ENCODE data around the gene NEURL1B. TPM values are rescaled to one million over a fixed set of nuclear protein-coding genes. Genes with fewer than 3 reads are reported as not detected.

Gene NEURL1B
- total and polyA plus RNA-seq, 10 of the 15 experiments (the other 5 are each of a cell fraction or from before 2014, with no cell fraction given): 0.04 to 0.28 (median 0.05) TPM; not detected in 4

GRCh38 chr5:172676914-172677475 lies 35.9 kb downstream of the NEURL1B start:
- no peak overlapping the region for H3K4me2 ChIP-seq (ENCODE audit: control insufficient read depth, insufficient read depth)
- intact Hi-C loops (cut with micrococcal nuclease; ENCODE audit: unreplicated experiment): no loop called here

More at GRCh38 chr5:172676914-172677475, 35.9 kb downstream of the NEURL1B start:
- no peak overlapping the region for H3K27ac ChIP-seq (ENCODE audit: control insufficient read depth, insufficient read depth)
- in situ Hi-C loops (cut with MboI): no loop called here
- no peaks in the 10 kb centered on the region for H4K20me1 ChIP-seq (ENCODE audit: control insufficient read depth, insufficient read depth)
- peaks cover 0 to 3% of the 10 kb centered on the region in 2 experiments; a peak in 1 of 4 replicates for H3K27me3 ChIP-seq (replicated peaks in 1 of 2; ENCODE audit: control insufficient read depth in 2 of 2, insufficient read depth in 2 of 2, low read length in 1 of 2)
- no peaks in the 10 kb centered on the region for H3K36me3 ChIP-seq (ENCODE audit: control insufficient read depth in 2 of 2, insufficient read depth in 2 of 2, low read length in 1 of 2)
- TF ChIP-seq SKIL (IDR thresholded peaks at IDR 0.05; ENCODE audit: low read depth, poor library complexity, severe bottlenecking) (no peak), YBX1 (IDR thresholded peaks at IDR 0.05) (no peak), MAX (IDR thresholded peaks at IDR 0.05; ENCODE audit: low read depth, low read length) (no peak), SUPT20H (IDR thresholded peaks at IDR 0.05; ENCODE audit: borderline replicate concordance, control insufficient read depth, low read depth, low read length) (no peak), ZNF274 (IDR thresholded peaks at IDR 0.05; ENCODE audit: insufficient read depth, insufficient read length) (no peak), HDAC6 (IDR thresholded peaks at IDR 0.05; ENCODE audit: unreplicated experiment) (no peak), ZNF622 (IDR thresholded peaks at IDR 0.05) (no peak), KLF5 (IDR thresholded peaks at IDR 0.05; ENCODE audit: partially characterized antibody) (no peak), NFYA (IDR thresholded peaks at IDR 0.05; ENCODE audit: borderline replicate concordance, low read depth, low read length) (no peak), ZSCAN29 (IDR thresholded peaks at IDR 0.05) (no peak), CHD4 (IDR thresholded peaks at IDR 0.05) (no peak), SREBF2 (IDR thresholded peaks at IDR 0.05; ENCODE audit: low read length) (no peak), EZH2 (IDR thresholded peaks at IDR 0.05; ENCODE audit: borderline replicate concordance, control insufficient read depth, low read depth, low read length) (no peak), RAD21 (IDR thresholded peaks at IDR 0.05; ENCODE audit: insufficient read depth, low read depth, low read length) (no peak), ASH2L (IDR thresholded peaks at IDR 0.05; ENCODE audit: borderline replicate concordance, low read depth) (no peak), EP300 (IDR thresholded peaks at IDR 0.05; ENCODE audit: borderline replicate concordance in 1 of 2, control insufficient read depth in 1 of 2, low read depth in 2 of 2, low read length in 2 of 2) (no peak), TBL1XR1 (IDR thresholded peaks at IDR 0.05; ENCODE audit: low read depth, low read length) (no peak), SRF (IDR thresholded peaks at IDR 0.05; ENCODE audit: low read depth in 2 of 2, low read length in 2 of 2) (no peak), SIN3A (IDR thresholded peaks at IDR 0.05; ENCODE audit: low read depth, low read length) (no peak)
- ChIA-PET RAD21 (ENCODE audit: unreplicated experiment) (no interaction called here), SMC1A (ENCODE audit: uncharacterized antibody, unreplicated experiment) (no interaction called here), POLR2A (no interaction called here), CTCF (interaction anchor here (0.6 kb wide), 1 partner anchor 635 kb away, joined by 3 read pairs; no protein-coding TSS in a partner anchor)
- BruUV-seq (replicated peaks): no TSS peak
- no peaks in the 10 kb centered on the region for H3K79me2 ChIP-seq (ENCODE audit: control insufficient read depth, insufficient read depth, low read length)
- DNase-seq (ENCODE audit: low read depth, low spot score) (no peak), ATAC-seq (no peak), FAIRE-seq (no peak)
- no peak overlapping the region for H2AFZ ChIP-seq (ENCODE audit: control insufficient read depth, low read depth, low read length)
- no peak overlapping the region for H3K9ac ChIP-seq (ENCODE audit: control insufficient read depth, insufficient read depth, low read length)
- 54% methylated on average over 15 of the region's 15 CpGs for WGBS (ENCODE audit: insufficient coverage, insufficient replicate concordance, low lambda C conversion rate, missing lambda C conversion rate)
- no peak overlapping the region for H3K4me3 ChIP-seq
- no peaks in the 10 kb centered on the region for H3K4me1 ChIP-seq (ENCODE audit: control insufficient read depth, insufficient read depth, low read length)
- no peaks in the 10 kb centered on the region; the same call in 2 of the 3 replicates for H3K9me3 ChIP-seq (replicated peaks; ENCODE audit: control insufficient read depth, insufficient read depth, low read length)
